ENCODE results near the gene LGALS7B. TPM values are rescaled to one million over a fixed set of nuclear protein-coding genes. Genes with fewer than 3 reads are reported as not detected.

The LGALS7B gene
- total and polyA plus RNA-seq, 2 donors (not counting 1 experiment from before 2014, with no cell fraction given) = not detected

DNA sequence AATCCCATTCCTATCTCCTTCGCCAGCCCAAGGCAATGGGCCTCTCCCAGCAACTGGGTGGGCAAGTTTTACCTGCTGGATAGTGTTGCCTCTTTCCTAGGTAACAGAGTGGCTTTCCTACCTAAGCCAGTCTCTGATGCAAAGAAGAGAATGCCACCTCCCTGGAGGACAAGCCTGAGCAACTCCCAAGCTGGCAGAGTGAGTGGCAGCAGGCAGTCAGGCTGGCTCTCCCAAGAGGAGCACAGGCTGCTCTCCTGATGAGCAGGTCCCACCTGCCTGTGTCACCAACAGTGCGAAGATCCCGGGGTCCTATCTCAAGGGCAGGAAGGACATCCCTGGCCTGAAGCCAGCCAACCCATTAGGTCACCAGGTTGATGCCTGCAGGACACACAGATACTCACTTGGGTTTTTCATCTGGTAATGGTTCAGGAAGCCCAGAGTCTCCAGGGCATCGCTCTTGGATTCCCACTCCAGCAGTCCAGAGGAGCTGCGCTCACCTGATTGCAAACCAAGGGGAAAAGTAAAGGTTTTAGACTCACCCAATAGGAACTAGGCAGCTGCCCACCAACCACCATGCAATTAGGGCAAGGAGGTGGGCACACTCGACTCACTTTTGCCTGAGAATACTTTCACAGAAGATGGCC, 48.1 kb downstream of the LGALS7B start:
- Histone ChIP-seq H3K27ac (ENCODE audit: low read length in 2 of 2) (no peak overlapping the region), H4K20me1 (ENCODE audit: control insufficient read depth, insufficient read depth, low read length, poor library complexity, severe bottlenecking) (peaks cover 57% of the 10 kb centered on the region), H3K9ac (ENCODE audit: low read length) (no peak overlapping the region), H2AFZ (ENCODE audit: insufficient read depth, low read depth, low read length, poor library complexity, severe bottlenecking) (no peak overlapping the region), H3K4me3 (ENCODE audit: control extremely low read depth in 1 of 5, extremely low read depth in 1 of 5, insufficient read depth in 1 of 5, low read depth in 2 of 5, low read length in 4 of 5) (no peak overlapping the region), H3K27me3 (replicated peaks in 1 of 4; ENCODE audit: control extremely low read depth in 1 of 4, control insufficient read depth in 3 of 4, insufficient read depth in 4 of 4, low read length in 3 of 4) (no peaks in the 10 kb centered on the region), H3K9me3 (ENCODE audit: control extremely low read depth in 1 of 3, control insufficient read depth in 2 of 3, insufficient read depth in 1 of 3, low read length in 2 of 3) (no peaks in the 10 kb centered on the region), H3K4me1 (ENCODE audit: control insufficient read depth in 2 of 2, insufficient read depth in 2 of 2, low read length in 2 of 2) (peaks cover 16% of the 10 kb centered on the region in 2 donors), H3K79me2 (ENCODE audit: control insufficient read depth, insufficient read depth, low read length) (peaks cover 38% of the 10 kb centered on the region), H3K36me3 (replicated peaks in 1 of 2; ENCODE audit: control extremely low read depth in 1 of 2, control insufficient read depth in 1 of 2, extremely low read depth in 1 of 2, insufficient read depth in 2 of 2, low read length in 1 of 2) (peaks cover 9 to 61% of the 10 kb centered on the region in 2 experiments), H3K4me2 (replicated peaks; ENCODE audit: low read depth, low read length, poor library complexity, severe bottlenecking) (no peak overlapping the region)
- POLR2A ChIA-PET = interaction anchor here (1.4 kb wide), 1 partner anchor 12 kb away, joined by 4 read pairs; no protein-coding TSS in a partner anchor
- TF ChIP-seq EZH2 (IDR thresholded peaks at IDR 0.05; ENCODE audit: borderline replicate concordance, insufficient read depth, low read depth, low read length, poor library complexity, severe bottlenecking) = no peak
- TF ChIP-seq, protein P1, sequence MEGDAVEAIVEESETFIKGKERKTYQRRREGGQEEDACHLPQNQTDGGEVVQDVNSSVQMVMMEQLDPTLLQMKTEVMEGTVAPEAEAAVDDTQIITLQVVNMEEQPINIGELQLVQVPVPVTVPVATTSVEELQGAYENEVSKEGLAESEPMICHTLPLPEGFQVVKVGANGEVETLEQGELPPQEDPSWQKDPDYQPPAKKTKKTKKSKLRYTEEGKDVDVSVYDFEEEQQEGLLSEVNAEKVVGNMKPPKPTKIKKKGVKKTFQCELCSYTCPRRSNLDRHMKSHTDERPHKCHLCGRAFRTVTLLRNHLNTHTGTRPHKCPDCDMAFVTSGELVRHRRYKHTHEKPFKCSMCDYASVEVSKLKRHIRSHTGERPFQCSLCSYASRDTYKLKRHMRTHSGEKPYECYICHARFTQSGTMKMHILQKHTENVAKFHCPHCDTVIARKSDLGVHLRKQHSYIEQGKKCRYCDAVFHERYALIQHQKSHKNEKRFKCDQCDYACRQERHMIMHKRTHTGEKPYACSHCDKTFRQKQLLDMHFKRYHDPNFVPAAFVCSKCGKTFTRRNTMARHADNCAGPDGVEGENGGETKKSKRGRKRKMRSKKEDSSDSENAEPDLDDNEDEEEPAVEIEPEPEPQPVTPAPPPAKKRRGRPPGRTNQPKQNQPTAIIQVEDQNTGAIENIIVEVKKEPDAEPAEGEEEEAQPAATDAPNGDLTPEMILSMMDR (IDR thresholded peaks at IDR 0.05) = no peak
- peaks cover 15% of the 10 kb centered on the region for H3K4me1 Mint-ChIP-seq
- no peak overlapping the region for H3K27ac Mint-ChIP-seq
- 97% methylated on average over 5 of the region's 6 CpGs for WGBS (ENCODE audit: insufficient coverage)
- DNase-seq (no peak), ATAC-seq (ENCODE audit: low read depth) (no peak)
- H3K4me3 Mint-ChIP-seq = no peak overlapping the region
- intact Hi-C loops (cut with micrococcal nuclease) = no loop called here
- no peaks in the 10 kb centered on the region for H3K27me3 Mint-ChIP-seq
- H3K9me3 Mint-ChIP-seq (ENCODE audit: insufficient read depth) = no peaks in the 10 kb centered on the region
- CTCF ChIA-PET = interaction anchor here (1.1 kb wide), 1 partner anchor 32 kb away, joined by 6 read pairs; no protein-coding TSS in a partner anchor

DNA sequence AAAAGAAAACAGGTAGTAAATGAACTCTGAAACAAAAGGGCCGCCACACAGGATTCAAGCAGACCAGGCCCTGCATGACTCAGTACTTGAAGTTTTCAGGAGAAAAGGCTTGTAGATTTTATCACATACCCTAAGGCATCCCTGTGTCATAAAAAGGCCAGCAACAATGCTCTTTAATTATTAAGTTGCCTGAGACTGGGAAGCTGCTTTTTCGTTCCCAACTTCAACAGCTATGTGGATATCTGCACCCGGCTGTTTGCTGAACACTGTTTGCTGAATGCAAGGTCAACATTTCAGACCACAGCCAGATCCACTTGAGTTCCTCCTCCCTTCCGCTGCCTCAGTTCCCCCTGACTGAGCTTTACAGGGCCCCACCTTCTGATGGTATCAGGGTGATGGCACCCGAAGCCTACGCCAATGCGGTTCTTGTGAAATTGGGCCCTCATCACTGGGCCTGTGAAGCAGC, 48.7 kb downstream of the LGALS7B start:
- Histone ChIP-seq H3K27ac (ENCODE audit: low read length in 2 of 2) (no peak overlapping the region), H3K4me3 (ENCODE audit: control extremely low read depth in 1 of 5, extremely low read depth in 1 of 5, insufficient read depth in 1 of 5, low read depth in 2 of 5, low read length in 4 of 5) (no peak overlapping the region), H3K9ac (ENCODE audit: low read length) (no peak overlapping the region), H3K36me3 (replicated peaks in 1 of 2; ENCODE audit: control extremely low read depth in 1 of 2, control insufficient read depth in 1 of 2, extremely low read depth in 1 of 2, insufficient read depth in 2 of 2, low read length in 1 of 2) (peaks cover 9 to 67% of the 10 kb centered on the region in 2 experiments), H4K20me1 (ENCODE audit: control insufficient read depth, insufficient read depth, low read length, poor library complexity, severe bottlenecking) (peaks cover 63% of the 10 kb centered on the region), H3K9me3 (ENCODE audit: control extremely low read depth in 1 of 3, control insufficient read depth in 2 of 3, insufficient read depth in 1 of 3, low read length in 2 of 3) (no peaks in the 10 kb centered on the region), H3K4me2 (replicated peaks; ENCODE audit: low read depth, low read length, poor library complexity, severe bottlenecking) (no peak overlapping the region), H3K4me1 (ENCODE audit: control insufficient read depth in 2 of 2, insufficient read depth in 2 of 2, low read length in 2 of 2) (peaks cover 18% of the 10 kb centered on the region in 2 donors), H2AFZ (ENCODE audit: insufficient read depth, low read depth, low read length, poor library complexity, severe bottlenecking) (no peak overlapping the region), H3K79me2 (ENCODE audit: control insufficient read depth, insufficient read depth, low read length) (peaks cover 33% of the 10 kb centered on the region), H3K27me3 (replicated peaks in 1 of 4; ENCODE audit: control extremely low read depth in 1 of 4, control insufficient read depth in 3 of 4, insufficient read depth in 4 of 4, low read length in 3 of 4) (no peaks in the 10 kb centered on the region)
- ChIA-PET CTCF (interaction anchor here (1.1 to 1.3 kb wide), 2 partner anchors 32 to 49 kb away, joined by 4 to 6 read pairs; no protein-coding TSS in a partner anchor), POLR2A (interaction anchor here (0.6 to 1.4 kb wide), 2 partner anchors 8 to 11 kb away, joined by 3 to 4 read pairs; no protein-coding TSS in a partner anchor)
- TF ChIP-seq EZH2 (IDR thresholded peaks at IDR 0.05; ENCODE audit: borderline replicate concordance, insufficient read depth, low read depth, low read length, poor library complexity, severe bottlenecking) = no peak
- TF ChIP-seq, protein P1 (IDR thresholded peaks at IDR 0.05) = no peak
- Mint-ChIP-seq H3K4me1 (peaks cover 19% of the 10 kb centered on the region), H3K9me3 (ENCODE audit: insufficient read depth) (no peaks in the 10 kb centered on the region), H3K4me3 (no peak overlapping the region), H3K27ac (no peak overlapping the region), H3K27me3 (no peaks in the 10 kb centered on the region)
- intact Hi-C loops (cut with micrococcal nuclease) = no loop called here
- 96% methylated on average over 6 of the region's 7 CpGs for WGBS (ENCODE audit: insufficient coverage)
- no peak for ATAC-seq (ENCODE audit: low read depth)
- no peak for DNase-seq

Data from B cell (primary cell).